HepG2 (cell line): ENCODE measurements around the gene CBX2. TPM values are rescaled to one million over a fixed set of nuclear protein-coding genes. Genes with fewer than 3 reads are reported as not detected.

Experiments used
- ARNTL ChIP-seq: sonication (generic); formaldehyde crosslinking; IDR thresholded peaks from 2 replicates; pipeline ENCODE4 v1.4.0; 2020; ENCODE audit warnings: mild to moderate bottlenecking, missing genetic modification reagents
- CCDC6 ChIP-seq: sonication (generic); formaldehyde crosslinking; IDR thresholded peaks from 2 replicates; pipeline ENCODE4 v1.8.1; 2022; ENCODE audit warnings: mild to moderate bottlenecking, missing genetic modification reagents, moderate library complexity
- EEA1 ChIP-seq: sonication (generic); formaldehyde crosslinking; IDR thresholded peaks from 2 replicates; pipeline ENCODE4 v1.5.1; 2020; ENCODE audit warnings: mild to moderate bottlenecking, missing genetic modification reagents, borderline replicate concordance
- EHMT2 ChIP-seq: fragments of 200-600 bp; sonication (generic); IDR thresholded peaks from 2 replicates; pipeline ENCODE4 v1.7.0; 2017; ENCODE audit warnings: antibody characterized with exemption, low read depth, low read length, borderline replicate concordance
- SNRNP70 ChIP-seq: fragments of 200-400 bp; formaldehyde crosslinking; IDR thresholded peaks from 2 replicates; pipeline ENCODE4 v1.6.1; 2017; ENCODE audit warnings: mild to moderate bottlenecking, low read depth, low read length, moderate library complexity
- TEAD3 ChIP-seq: optimal IDR thresholded peaks from 2 replicates; pipeline ENCODE3; 2016; ENCODE audit warnings: borderline replicate concordance
- THAP9 ChIP-seq: sonication (generic); formaldehyde crosslinking; IDR thresholded peaks from 2 replicates; pipeline ENCODE4; 2020; ENCODE audit warnings: missing genetic modification reagents, mild to moderate bottlenecking, borderline replicate concordance
- ZBTB26 ChIP-seq: IDR thresholded peaks from 2 replicates; pipeline ENCODE4 v1.6.1; 2016; ENCODE audit warnings: missing compliant biosample characterization, missing genetic modification reagents, borderline replicate concordance
- ZFP90 ChIP-seq: sonication (generic); formaldehyde crosslinking; IDR thresholded peaks from 2 replicates; pipeline ENCODE4 v1.8.0; 2022; ENCODE audit warnings: missing genetic modification reagents, mild to moderate bottlenecking, inconsistent platforms, borderline replicate concordance
- ZKSCAN8 ChIP-seq: IDR thresholded peaks from 2 replicates; pipeline ENCODE4 v1.6.1; 2016; ENCODE audit warnings: borderline replicate concordance, missing genetic modification reagents, missing compliant biosample characterization
- ZNF136 ChIP-seq: sonication (generic); formaldehyde crosslinking; IDR thresholded peaks from 2 replicates; pipeline ENCODE4 v1.8.1; 2022; ENCODE audit warnings: low read depth, mild to moderate bottlenecking, moderate library complexity, missing genetic modification reagents
- ZNF282 ChIP-seq: fragments of 450-650 bp; IDR thresholded peaks from 2 replicates; pipeline ENCODE4 v1.6.1; 2018; ENCODE audit not compliant: partially characterized antibody
- ZNF432 ChIP-seq: sonication (generic); formaldehyde crosslinking; IDR thresholded peaks from 2 replicates; pipeline ENCODE4 v1.5.0; 2020; ENCODE audit warnings: missing genetic modification reagents, mild to moderate bottlenecking, borderline replicate concordance
- ZNF616 ChIP-seq: sonication (generic); formaldehyde crosslinking; IDR thresholded peaks from 2 replicates; pipeline ENCODE4 v1.5.0; 2020; ENCODE audit warnings: low read depth, mild to moderate bottlenecking, missing genetic modification reagents
- ZNF747 ChIP-seq: sonication (generic); formaldehyde crosslinking; IDR thresholded peaks from 2 replicates; pipeline ENCODE4 v1.8.1; 2023; ENCODE audit warnings: missing genetic modification reagents, mild to moderate bottlenecking, borderline replicate concordance
- ZNF761 ChIP-seq: sonication (generic); formaldehyde crosslinking; conservative IDR thresholded peaks from 2 replicates; pipeline ENCODE4 v1.4.0; 2020; ENCODE audit warnings: mild to moderate bottlenecking, missing genetic modification reagents
- ZNF768 ChIP-seq: sonication (generic); formaldehyde crosslinking; IDR thresholded peaks from 2 replicates; pipeline ENCODE4 v1.4.0; 2020; ENCODE audit warnings: missing genetic modification reagents
- ZNF792 ChIP-seq: IDR thresholded peaks from 2 replicates; pipeline ENCODE4 v1.6.1; 2016
- ZSCAN22 ChIP-seq: sonication (generic); formaldehyde crosslinking; IDR thresholded peaks from 2 replicates; pipeline ENCODE4 v1.4.0; 2020; ENCODE audit warnings: mild to moderate bottlenecking, missing genetic modification reagents
- polyA plus RNA-seq, 8 experiments: library from polyadenylated mRNA; depleted of rRNA in 3 of 8; stranded (reverse) in 7 of 8; unstranded in 1 of 8; fragments of >200 nt; fragmentation: Illumina TruSeq in 4 of 8; extraction: Trizol in 4 of 8; gene quantifications; 2 replicates each; pipeline versions ENCODE4 v1.2.1 to v1.2.3, GENCODE V29; 2011 to 2016; ENCODE audit warnings: low read depth in 4 of 8, missing spikeins in 1 of 8, mixed read lengths in 1 of 8; ENCODE audit not compliant: insufficient read depth in 1 of 8
- total RNA-seq, 5 experiments: library from RNA; depleted of rRNA; stranded (reverse); fragments of >200 nt; fragmentation: Illumina TruSeq; extraction: Trizol; gene quantifications; 2 replicates each; pipeline ENCODE4 v1.2.3, GENCODE V29; 2016; ENCODE audit warnings: low read depth in 1 of 5
- TF ChIP-seq, protein P1 (sequence below): IDR thresholded peaks from 2 replicates; pipeline ENCODE4 v1.6.1; 2012; ENCODE audit warnings: low read depth, low read length, improper control_type of control experiment
- TF ChIP-seq, protein P2 (sequence below): IDR thresholded peaks from 2 replicates; pipeline ENCODE4 v1.6.1; 2018; ENCODE audit warnings: missing genetic modification reagents

CBX2 gene
- total and polyA plus RNA-seq, 2 of the 13 experiments (the other 11 are each of a cell fraction or from before 2014, with no cell fraction given): 14.5 to 31.1 TPM

GRCh38 chr17:79832218-79833109 lies 54.5 kb downstream of the CBX2 start (continued):
- TF ChIP-seq ZBTB26 (CRISPR knock-in tag) (0 out of 2 replicates have a peak, but pooled peaks have one; percentile 30), ZNF616 (CRISPR knock-in tag) (no peak), THAP9 (CRISPR knock-in tag) (no peak), ZNF282 (no peak), EEA1 (no peak), ZFP90 (CRISPR knock-in tag) (peak; percentile 96), ZNF792 (CRISPR knock-in tag) (peak; percentile 14; the same call in 1 of the 2 replicates), ARNTL (CRISPR knock-in tag) (no peak; the same call in 1 of the 2 replicates), ZNF768 (CRISPR knock-in tag) (peak; percentile 58; the same call in 1 of the 2 replicates), ZKSCAN8 (no peak), ZNF136 (CRISPR knock-in tag) (peak; percentile 72; the same call in 1 of the 2 replicates), TEAD3 (CRISPR knock-in tag) (peak; percentile 94), ZNF747 (CRISPR knock-in tag) (0 out of 2 replicates have a peak, but pooled peaks have one; percentile 37), EHMT2 (no peak), SNRNP70 (no peak), CCDC6 (0 out of 2 replicates have a peak, but pooled peaks have one; percentile 42), ZSCAN22 (CRISPR knock-in tag) (no peak), ZNF432 (no peak), ZNF761 (no peak)
- TF ChIP-seq, protein P1, sequence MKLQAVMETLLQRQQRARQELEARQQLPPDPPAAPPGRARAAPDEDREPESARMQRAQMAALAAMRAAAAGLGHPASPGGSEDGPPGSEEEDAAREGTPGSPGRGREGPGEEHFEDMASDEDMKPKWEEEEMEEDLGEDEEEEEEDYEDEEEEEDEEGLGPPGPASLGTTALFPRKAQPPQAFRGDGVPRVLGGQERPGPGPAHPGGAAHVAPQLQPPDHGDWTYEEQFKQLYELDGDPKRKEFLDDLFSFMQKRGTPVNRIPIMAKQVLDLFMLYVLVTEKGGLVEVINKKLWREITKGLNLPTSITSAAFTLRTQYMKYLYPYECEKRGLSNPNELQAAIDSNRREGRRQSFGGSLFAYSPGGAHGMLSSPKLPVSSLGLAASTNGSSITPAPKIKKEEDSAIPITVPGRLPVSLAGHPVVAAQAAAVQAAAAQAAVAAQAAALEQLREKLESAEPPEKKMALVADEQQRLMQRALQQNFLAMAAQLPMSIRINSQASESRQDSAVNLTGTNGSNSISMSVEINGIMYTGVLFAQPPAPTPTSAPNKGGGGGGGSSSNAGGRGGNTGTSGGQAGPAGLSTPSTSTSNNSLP: no peak
- TF ChIP-seq, protein P2, sequence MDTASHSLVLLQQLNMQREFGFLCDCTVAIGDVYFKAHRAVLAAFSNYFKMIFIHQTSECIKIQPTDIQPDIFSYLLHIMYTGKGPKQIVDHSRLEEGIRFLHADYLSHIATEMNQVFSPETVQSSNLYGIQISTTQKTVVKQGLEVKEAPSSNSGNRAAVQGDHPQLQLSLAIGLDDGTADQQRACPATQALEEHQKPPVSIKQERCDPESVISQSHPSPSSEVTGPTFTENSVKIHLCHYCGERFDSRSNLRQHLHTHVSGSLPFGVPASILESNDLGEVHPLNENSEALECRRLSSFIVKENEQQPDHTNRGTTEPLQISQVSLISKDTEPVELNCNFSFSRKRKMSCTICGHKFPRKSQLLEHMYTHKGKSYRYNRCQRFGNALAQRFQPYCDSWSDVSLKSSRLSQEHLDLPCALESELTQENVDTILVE (CRISPR knock-in tag): no peak
